ENCODE results near the gene C1orf21. TPM values are rescaled to one million over a fixed set of nuclear protein-coding genes. Genes with fewer than 3 reads are reported as not detected.

Gene C1orf21
- total RNA-seq, 2 donors from 2014 or later, result 8.3 to 10.2 TPM

DNA sequence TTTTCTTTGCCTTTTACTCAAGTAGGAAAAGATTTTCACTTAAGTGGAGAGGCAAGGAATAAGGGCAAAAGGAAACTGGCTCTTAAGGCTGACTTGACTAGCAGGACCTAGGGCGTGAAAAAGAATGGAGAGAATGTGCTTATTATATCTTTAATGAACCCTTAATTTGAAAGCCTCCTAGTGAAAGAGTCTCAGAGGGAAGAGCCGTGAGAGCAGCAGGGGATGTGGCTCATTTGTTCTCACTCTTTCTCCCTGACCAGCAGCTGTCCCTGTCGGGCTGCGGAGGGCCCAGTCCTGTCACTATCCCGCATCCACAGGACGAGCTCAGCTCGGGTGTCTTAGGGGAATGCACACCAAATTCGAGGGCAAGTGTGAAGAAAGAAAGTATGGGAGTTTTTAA, 187.8 kb downstream of the C1orf21 start:
- DNase-seq (no peak), ATAC-seq (no peak)
- H3K4me1 ChIP-seq, result no peaks in the 10 kb centered on the region
- no peaks in the 10 kb centered on the region for H3K9me3 ChIP-seq
- no peaks in the 10 kb centered on the region for H3K36me3 ChIP-seq (replicated peaks in 1 of 2; ENCODE audit: insufficient read depth in 1 of 2, low read depth in 2 of 2)
- no peak overlapping the region for H3K4me3 ChIP-seq
- no peak overlapping the region for H3K27ac ChIP-seq
- WGBS, 2 donors, result 80 to 87% methylated on average over 8 of the region's 8 CpGs
- no peak for TF ChIP-seq POLR2A (IDR thresholded peaks at IDR 0.05)
- TF ChIP-seq, protein P1, sequence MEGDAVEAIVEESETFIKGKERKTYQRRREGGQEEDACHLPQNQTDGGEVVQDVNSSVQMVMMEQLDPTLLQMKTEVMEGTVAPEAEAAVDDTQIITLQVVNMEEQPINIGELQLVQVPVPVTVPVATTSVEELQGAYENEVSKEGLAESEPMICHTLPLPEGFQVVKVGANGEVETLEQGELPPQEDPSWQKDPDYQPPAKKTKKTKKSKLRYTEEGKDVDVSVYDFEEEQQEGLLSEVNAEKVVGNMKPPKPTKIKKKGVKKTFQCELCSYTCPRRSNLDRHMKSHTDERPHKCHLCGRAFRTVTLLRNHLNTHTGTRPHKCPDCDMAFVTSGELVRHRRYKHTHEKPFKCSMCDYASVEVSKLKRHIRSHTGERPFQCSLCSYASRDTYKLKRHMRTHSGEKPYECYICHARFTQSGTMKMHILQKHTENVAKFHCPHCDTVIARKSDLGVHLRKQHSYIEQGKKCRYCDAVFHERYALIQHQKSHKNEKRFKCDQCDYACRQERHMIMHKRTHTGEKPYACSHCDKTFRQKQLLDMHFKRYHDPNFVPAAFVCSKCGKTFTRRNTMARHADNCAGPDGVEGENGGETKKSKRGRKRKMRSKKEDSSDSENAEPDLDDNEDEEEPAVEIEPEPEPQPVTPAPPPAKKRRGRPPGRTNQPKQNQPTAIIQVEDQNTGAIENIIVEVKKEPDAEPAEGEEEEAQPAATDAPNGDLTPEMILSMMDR (IDR thresholded peaks at IDR 0.05), result no peak
- no peaks in the 10 kb centered on the region for H3K27me3 ChIP-seq
- intact Hi-C loops (cut with DNase I), result no loop called here

- intact Hi-C loops (cut with DNase I), result no loop called here
- Histone ChIP-seq H3K4me1 (no peaks in the 10 kb centered on the region), H3K36me3 (replicated peaks in 1 of 2; ENCODE audit: insufficient read depth in 1 of 2, low read depth in 2 of 2) (no peaks in the 10 kb centered on the region), H3K9me3 (no peaks in the 10 kb centered on the region), H3K27me3 (no peaks in the 10 kb centered on the region), H3K4me3 (no peak overlapping the region), H3K27ac (no peak overlapping the region)
- 81 to 90% methylated on average over 5 to 6 of the region's 6 CpGs for WGBS, 2 donors
- TF ChIP-seq, protein P1 (IDR thresholded peaks at IDR 0.05), result no peak
- TF ChIP-seq POLR2A (IDR thresholded peaks at IDR 0.05), result no peak
- ATAC-seq (no peak), DNase-seq (no peak)
These were observed 190.0 kb downstream of the C1orf21 start for GRCh38 chr1:184576822-184577221.

DNA sequence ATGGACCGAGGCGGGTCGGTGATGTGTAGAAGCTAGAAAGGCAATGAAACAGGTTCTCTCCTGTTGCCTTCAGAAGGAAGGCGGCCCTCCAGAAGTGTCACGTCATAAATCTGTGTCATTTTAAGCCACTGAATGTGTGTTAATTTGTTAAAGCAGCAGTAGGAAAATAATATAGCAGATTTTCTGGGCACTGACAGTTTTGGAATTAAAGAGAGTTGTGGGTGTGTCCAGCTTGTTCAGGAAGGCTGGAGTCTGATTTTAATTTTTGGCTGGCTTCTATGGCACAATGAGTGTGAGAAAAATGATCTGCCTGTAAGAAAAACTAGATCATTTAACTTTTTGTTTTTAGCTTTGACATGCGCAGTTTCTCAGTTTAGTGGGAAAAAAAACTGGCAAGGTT, 190.5 kb downstream of the C1orf21 start:
- no peak overlapping the region for H3K4me3 ChIP-seq
- no peaks in the 10 kb centered on the region for H3K4me1 ChIP-seq
- no peaks in the 10 kb centered on the region for H3K9me3 ChIP-seq
- DNase-seq (no peak), ATAC-seq (no peak)
- no peaks in the 10 kb centered on the region for H3K36me3 ChIP-seq (replicated peaks in 1 of 2; ENCODE audit: insufficient read depth in 1 of 2, low read depth in 2 of 2)
- no peak overlapping the region for H3K27ac ChIP-seq
- H3K27me3 ChIP-seq, result no peaks in the 10 kb centered on the region
- no peak for TF ChIP-seq POLR2A (IDR thresholded peaks at IDR 0.05)
- TF ChIP-seq, protein P1 (IDR thresholded peaks at IDR 0.05), result no peak
- intact Hi-C loops (cut with DNase I), result no loop called here
- WGBS, 2 donors, result 83 to 90% methylated on average over 6 of the region's 6 CpGs

GRCh38 chr1:184582411-184582810, 195.6 kb downstream of the C1orf21 start:
- Histone ChIP-seq H3K4me1 (no peaks in the 10 kb centered on the region), H3K36me3 (replicated peaks in 1 of 2; ENCODE audit: insufficient read depth in 1 of 2, low read depth in 2 of 2) (no peaks in the 10 kb centered on the region), H3K4me3 (no peak overlapping the region), H3K27me3 (no peaks in the 10 kb centered on the region), H3K27ac (no peak overlapping the region), H3K9me3 (no peaks in the 10 kb centered on the region)
- intact Hi-C loops (cut with DNase I), result no loop called here
- no peak for TF ChIP-seq POLR2A (IDR thresholded peaks at IDR 0.05)
- TF ChIP-seq, protein P1 (IDR thresholded peaks at IDR 0.05), result no peak
- no peak for ATAC-seq
- 97 to 98% methylated on average over 2 of the region's 2 CpGs for WGBS, 2 donors
- DNase-seq, result no peak

- 81 to 82% methylated on average over 5 of the region's 5 CpGs for WGBS, 2 donors
- TF ChIP-seq, protein P1 (IDR thresholded peaks at IDR 0.05), result no peak
- no peak for TF ChIP-seq POLR2A (IDR thresholded peaks at IDR 0.05)
- Histone ChIP-seq H3K4me1 (peaks cover 2% of the 10 kb centered on the region), H3K36me3 (replicated peaks in 1 of 2; ENCODE audit: insufficient read depth in 1 of 2, low read depth in 2 of 2) (no peaks in the 10 kb centered on the region), H3K27me3 (no peaks in the 10 kb centered on the region), H3K9me3 (no peaks in the 10 kb centered on the region), H3K4me3 (no peak overlapping the region), H3K27ac (no peak overlapping the region)
- DNase-seq, result no peak
- intact Hi-C loops (cut with DNase I), result no loop called here
- no peak for ATAC-seq
These were observed 197.0 kb downstream of the C1orf21 start for GRCh38 chr1:184583849-184584248.

Data from body of pancreas (tissue), 4 donors.